Transverse colon (tissue), 4 donors: ENCODE measurements around the gene NDUFA6.
"Not testable (repeated sequence)": the region's sequence is repeated elsewhere in the genome, so short reads cannot be mapped to it uniquely, and the experiment has no call there.

Experiments
- EP300 ChIP-seq: sonication (generic); formaldehyde crosslinking; IDR thresholded peaks from one replicate; pipeline ENCODE4 v1.6.1; 2017; ENCODE audit warnings: antibody characterized with exemption, low read depth
- POLR2A ChIP-seq: fragments of 450-650 bp; IDR thresholded peaks from one replicate; pipeline ENCODE4 v1.6.1; 2016; ENCODE audit warnings: antibody characterized with exemption, mild to moderate bottlenecking, moderate library complexity
- POLR2AphosphoS5 ChIP-seq, 3 donors: sonication (generic); formaldehyde crosslinking; IDR thresholded peaks; one replicate each; pipeline ENCODE4 v1.6.1; 2016; ENCODE audit warnings: antibody characterized with exemption in 3 of 3
- TF ChIP-seq, protein P1 (sequence below), 5 experiments: fragments of 200-600 bp in 3 of 5; fragments of 450-650 bp in 2 of 5; sonication (generic) in 3 of 5; IDR thresholded peaks; 1 replicate in 2 of 5; 2 replicates in 3 of 5; pipeline ENCODE4 v1.5.1; 2016 to 2017; ENCODE audit warnings: antibody characterized with exemption in 5 of 5, inconsistent platforms in 3 of 5, mild to moderate bottlenecking in 2 of 5, moderate library complexity in 1 of 5

DNA sequence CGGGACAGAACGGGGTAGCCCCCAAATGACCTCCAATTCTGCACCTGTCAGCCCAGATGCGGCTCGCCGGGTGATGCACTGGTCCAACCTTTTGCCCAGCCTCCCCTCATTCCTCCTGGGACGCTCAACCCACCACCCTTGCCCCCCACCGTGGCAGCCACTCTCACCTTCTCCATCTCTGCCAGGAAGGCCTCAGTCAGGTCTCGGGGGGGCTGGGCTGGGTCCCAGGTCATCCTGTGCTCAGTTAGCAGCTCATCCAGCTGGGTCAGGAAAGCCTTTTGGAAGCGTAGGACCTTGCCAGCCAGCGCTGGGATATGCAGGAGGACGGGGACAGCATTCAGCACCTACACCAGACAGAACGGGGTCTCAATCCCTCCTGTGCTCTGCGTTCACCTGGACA, 37.4 kb upstream of the NDUFA6 start:
- not testable (repeated sequence) for TF ChIP-seq POLR2AphosphoS5 (IDR thresholded peaks at IDR 0.05); POLR2A; EP300
- TF ChIP-seq, protein P1, sequence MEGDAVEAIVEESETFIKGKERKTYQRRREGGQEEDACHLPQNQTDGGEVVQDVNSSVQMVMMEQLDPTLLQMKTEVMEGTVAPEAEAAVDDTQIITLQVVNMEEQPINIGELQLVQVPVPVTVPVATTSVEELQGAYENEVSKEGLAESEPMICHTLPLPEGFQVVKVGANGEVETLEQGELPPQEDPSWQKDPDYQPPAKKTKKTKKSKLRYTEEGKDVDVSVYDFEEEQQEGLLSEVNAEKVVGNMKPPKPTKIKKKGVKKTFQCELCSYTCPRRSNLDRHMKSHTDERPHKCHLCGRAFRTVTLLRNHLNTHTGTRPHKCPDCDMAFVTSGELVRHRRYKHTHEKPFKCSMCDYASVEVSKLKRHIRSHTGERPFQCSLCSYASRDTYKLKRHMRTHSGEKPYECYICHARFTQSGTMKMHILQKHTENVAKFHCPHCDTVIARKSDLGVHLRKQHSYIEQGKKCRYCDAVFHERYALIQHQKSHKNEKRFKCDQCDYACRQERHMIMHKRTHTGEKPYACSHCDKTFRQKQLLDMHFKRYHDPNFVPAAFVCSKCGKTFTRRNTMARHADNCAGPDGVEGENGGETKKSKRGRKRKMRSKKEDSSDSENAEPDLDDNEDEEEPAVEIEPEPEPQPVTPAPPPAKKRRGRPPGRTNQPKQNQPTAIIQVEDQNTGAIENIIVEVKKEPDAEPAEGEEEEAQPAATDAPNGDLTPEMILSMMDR (IDR thresholded peaks at IDR 0.05) = not testable (repeated sequence)
